Stomach smooth muscle (tissue), 2 donors: ENCODE results near the gene HHATL.

ENCODE experiments used
- H3K27ac ChIP-seq: one replicate; pipeline ENCODE4 v1.7.0; 2013; ENCODE audit warnings: mild to moderate bottlenecking, low read length, inconsistent platforms
- H3K27me3 ChIP-seq, 2 donors: one replicate each; pipeline ENCODE4 v1.7.0; 2013; ENCODE audit warnings: low read length in 2 of 2; ENCODE audit not compliant: insufficient read depth in 2 of 2, control insufficient read depth in 1 of 2
- H3K36me3 ChIP-seq, 2 donors: one replicate each; pipeline ENCODE4 v1.7.0; 2013; ENCODE audit warnings: low read length in 2 of 2; ENCODE audit not compliant: control insufficient read depth in 2 of 2, insufficient read depth in 2 of 2
- H3K4me1 ChIP-seq: one replicate; pipeline ENCODE4 v1.7.0; 2013; ENCODE audit warnings: low read length; ENCODE audit not compliant: control insufficient read depth, insufficient read depth
- H3K4me3 ChIP-seq, 2 donors: one replicate each; pipeline ENCODE4 v1.7.0; 2013; ENCODE audit warnings: low read length in 2 of 2
- H3K9ac ChIP-seq, 2 donors: one replicate each; pipeline ENCODE4 v1.7.0; 2013; ENCODE audit warnings: low read length in 2 of 2, mild to moderate bottlenecking in 1 of 2
- H3K9me3 ChIP-seq, 2 donors: one replicate each; pipeline ENCODE4 v1.7.0; 2013; ENCODE audit warnings: low read length in 2 of 2; ENCODE audit not compliant: control insufficient read depth in 2 of 2
- donor health status: healthy.
- donor health status: Pancreatic carcinoma.

The HHATL gene

GRCh38 chr3:42702066-42702951 is at the start of gene HHATL:
HHATL (minus strand) TSS chr3:42702798; CDS start chr3:42700826, 1,972 bp downstream.
- Histone ChIP-seq H3K27me3 (peaks cover 0 to 4% of the 10 kb centered on the region in 2 donors), H3K27ac (no peak within 1 kb of the TSS), H3K4me1 (no peaks in the 10 kb centered on the region), H3K36me3 (no peaks in the 10 kb centered on the region), H3K9me3 (no peaks in the 10 kb centered on the region), H3K9ac (no peak within 1 kb of the TSS), H3K4me3 (no peak within 1 kb of the TSS)

GRCh38 chr3:42751609-42752008 is 49.0 kb upstream of the HHATL start:
- Histone ChIP-seq H3K9ac (no peak overlapping the region), H3K27me3 (no peaks in the 10 kb centered on the region), H3K27ac (no peak overlapping the region), H3K4me1 (peaks cover 40% of the 10 kb centered on the region), H3K4me3 (no peak overlapping the region), H3K9me3 (no peaks in the 10 kb centered on the region), H3K36me3 (no peaks in the 10 kb centered on the region)

- H3K27me3 ChIP-seq: no peaks in the 10 kb centered on the region
- no peaks in the 10 kb centered on the region for H3K36me3 ChIP-seq
- no peak overlapping the region for H3K27ac ChIP-seq
- peaks cover 47% of the 10 kb centered on the region for H3K4me1 ChIP-seq
- H3K9ac ChIP-seq: no peak overlapping the region
- H3K4me3 ChIP-seq: no peak overlapping the region
- H3K9me3 ChIP-seq: no peaks in the 10 kb centered on the region
These were observed 48.2 kb upstream of the HHATL start for GRCh38 chr3:42750834-42751233.

GRCh38 chr3:42749753-42750231 is 47.2 kb upstream of the HHATL start:
- peaks cover 58% of the 10 kb centered on the region for H3K4me1 ChIP-seq
- H3K27ac ChIP-seq: peak overlapping the region; percentile 89
- no peaks in the 10 kb centered on the region for H3K27me3 ChIP-seq
- H3K9me3 ChIP-seq: no peaks in the 10 kb centered on the region
- H3K9ac ChIP-seq: peak overlapping the region in 1 of 2 donors; percentile 29
- no peaks in the 10 kb centered on the region for H3K36me3 ChIP-seq
- H3K4me3 ChIP-seq: no peak overlapping the region

GRCh38 chr3:42749025-42749752 is 46.6 kb upstream of the HHATL start:
- H3K4me1 ChIP-seq: peaks cover 63% of the 10 kb centered on the region
- H3K27me3 ChIP-seq: no peaks in the 10 kb centered on the region
- peak overlapping the region; percentile 89 for H3K27ac ChIP-seq
- H3K36me3 ChIP-seq: no peaks in the 10 kb centered on the region
- peak overlapping the region in 1 of 2 donors; percentile 29 for H3K9ac ChIP-seq
- no peaks in the 10 kb centered on the region for H3K9me3 ChIP-seq
- peak overlapping the region in 1 of 2 donors; percentile 15 for H3K4me3 ChIP-seq

- H3K9ac ChIP-seq: peak overlapping the region in 1 of 2 donors; percentile 5
- H3K27me3 ChIP-seq: no peaks in the 10 kb centered on the region
- no peaks in the 10 kb centered on the region for H3K9me3 ChIP-seq
- H3K27ac ChIP-seq: peak overlapping the region; percentile 89
- no peaks in the 10 kb centered on the region for H3K36me3 ChIP-seq
- H3K4me1 ChIP-seq: peaks cover 65% of the 10 kb centered on the region
- no peak overlapping the region for H3K4me3 ChIP-seq
These were observed 45.0 kb upstream of the HHATL start for GRCh38 chr3:42747581-42747980.

- Histone ChIP-seq H3K27ac (peak overlapping the region; percentile 89), H3K27me3 (no peaks in the 10 kb centered on the region), H3K4me1 (peaks cover 65% of the 10 kb centered on the region), H3K36me3 (no peaks in the 10 kb centered on the region), H3K9me3 (no peaks in the 10 kb centered on the region), H3K9ac (peak overlapping the region; percentile 17 to 55), H3K4me3 (peak overlapping the region; percentile 52 to 54)
These were observed 44.2 kb upstream of the HHATL start for GRCh38 chr3:42746455-42747450.

GRCh38 chr3:42745776-42746454 is 43.3 kb upstream of the HHATL start:
- H3K27me3 ChIP-seq: no peaks in the 10 kb centered on the region
- peaks cover 61% of the 10 kb centered on the region for H3K4me1 ChIP-seq
- peak overlapping the region; percentile 52 to 54 for H3K4me3 ChIP-seq
- peak overlapping the region; percentile 89 for H3K27ac ChIP-seq
- peak overlapping the region; percentile 17 to 55 for H3K9ac ChIP-seq
- H3K9me3 ChIP-seq: no peaks in the 10 kb centered on the region
- no peaks in the 10 kb centered on the region for H3K36me3 ChIP-seq

- Histone ChIP-seq H3K4me1 (peaks cover 61% of the 10 kb centered on the region), H3K36me3 (no peaks in the 10 kb centered on the region), H3K9me3 (no peaks in the 10 kb centered on the region), H3K9ac (no peak overlapping the region), H3K27ac (peak overlapping the region; percentile 89), H3K27me3 (no peaks in the 10 kb centered on the region), H3K4me3 (peak overlapping the region in 1 of 2 donors; percentile 52)
These were observed 42.7 kb upstream of the HHATL start for GRCh38 chr3:42745291-42745745.
